Gastroesophageal sphincter (tissue), 4 donors: ENCODE data around the gene SKIL. TPM values are rescaled to one million over a fixed set of nuclear protein-coding genes. Genes with fewer than 3 reads are reported as not detected.
A peak's percentile ranks its signal among the peaks of the same experiment; 100 is the strongest.

Experiments used
- ATAC-seq: fragments of 150-250 bp; one replicate; pipeline ENCODE4 v1.9.1; 2016; ENCODE audit warnings: mild to moderate bottlenecking, moderate library complexity
- H3K27ac ChIP-seq, 4 donors: fragments of 200-600 bp; sonication (generic) in 3 of 4; 1 replicate in 3 of 4; 2 replicates in 1 of 4; pipeline ENCODE4 v1.5.1; 2016 to 2019
- H3K27me3 ChIP-seq: fragments of 200-600 bp; sonication (generic); one replicate; pipeline ENCODE4 v1.5.1; 2019
- H3K36me3 ChIP-seq, 2 donors: fragments of 200-600 bp; sonication (generic); one replicate each; pipeline ENCODE4 v1.5.1; 2019; ENCODE audit warnings: control low read depth in 1 of 2
- H3K4me1 ChIP-seq, 3 donors: fragments of 200-600 bp; sonication (generic); 1 replicate in 2 of 3; 2 replicates in 1 of 3; pipeline ENCODE4 v1.5.1; 2016 to 2019; ENCODE audit warnings: control low read depth in 2 of 3
- H3K4me3 ChIP-seq, 2 donors: fragments of 200-600 bp; sonication (generic); one replicate each; pipeline ENCODE4 v1.5.1; 2019; ENCODE audit warnings: mild to moderate bottlenecking in 1 of 2, moderate library complexity in 1 of 2
- H3K9me3 ChIP-seq, 3 donors: fragments of 200-600 bp; sonication (generic); one replicate each; pipeline ENCODE4 v1.5.1; 2017 to 2019; ENCODE audit warnings: control low read depth in 2 of 3
- EP300 ChIP-seq: sonication (generic); formaldehyde crosslinking; IDR thresholded peaks from one replicate; pipeline ENCODE4 v1.6.1; 2017; ENCODE audit warnings: antibody characterized with exemption, mild to moderate bottlenecking
- POLR2A ChIP-seq, 2 donors: fragments of 450-650 bp; IDR thresholded peaks; one replicate each; pipeline ENCODE4 v1.6.1; 2017; ENCODE audit warnings: antibody characterized with exemption in 2 of 2, mild to moderate bottlenecking in 2 of 2, moderate library complexity in 1 of 2
- POLR2AphosphoS5 ChIP-seq: sonication (generic); formaldehyde crosslinking; IDR thresholded peaks from one replicate; pipeline ENCODE4 v1.6.1; 2017; ENCODE audit warnings: antibody characterized with exemption
- WGBS, 2 donors: methylation state at CpG; one replicate each; pipeline ENCODE4 v1.1.5; 2018; ENCODE audit warnings: low coverage in 1 of 2; 5-methylcytosine and 5-hydroxymethylcytosine counted together
- total RNA-seq, 4 donors: library from RNA; depleted of rRNA; stranded (reverse); fragments of >200 nt; gene quantifications; one replicate each; pipeline ENCODE4 v1.1.0, GENCODE V29; 2016
- TF ChIP-seq, protein P1 (sequence below), 4 experiments: fragments of 200-600 bp in 2 of 4; fragments of 450-650 bp in 2 of 4; sonication (generic) in 1 of 4; IDR thresholded peaks; one replicate each; pipeline ENCODE4 v1.5.1; 2017 to 2019; ENCODE audit warnings: antibody characterized with exemption in 4 of 4, mild to moderate bottlenecking in 2 of 4, moderate library complexity in 2 of 4

Gene SKIL
- total RNA-seq, 4 donors from 2014 or later, result 29.1 to 52.8 (median 35.9) TPM

GRCh38 chr3:170419557-170420087 is 62.1 kb downstream of the SKIL start:
- Histone ChIP-seq H3K9me3 (no peaks in the 10 kb centered on the region), H3K36me3 (no peaks in the 10 kb centered on the region), H3K27ac (peak overlapping the region in 3 of 4 donors; percentile 48 to 70 (median 61)), H3K27me3 (peaks cover 53% of the 10 kb centered on the region), H3K4me3 (peak overlapping the region; percentile 6 to 59), H3K4me1 (peaks cover 0 to 33% (median 8%) of the 10 kb centered on the region in 3 donors)
- 0% methylated on average over 1 of the region's 58 CpGs; no CpG with 5 or more reads in 1 of the 2 donors for WGBS, 2 donors
- peak; percentile 37 for ATAC-seq
- TF ChIP-seq, protein P1, sequence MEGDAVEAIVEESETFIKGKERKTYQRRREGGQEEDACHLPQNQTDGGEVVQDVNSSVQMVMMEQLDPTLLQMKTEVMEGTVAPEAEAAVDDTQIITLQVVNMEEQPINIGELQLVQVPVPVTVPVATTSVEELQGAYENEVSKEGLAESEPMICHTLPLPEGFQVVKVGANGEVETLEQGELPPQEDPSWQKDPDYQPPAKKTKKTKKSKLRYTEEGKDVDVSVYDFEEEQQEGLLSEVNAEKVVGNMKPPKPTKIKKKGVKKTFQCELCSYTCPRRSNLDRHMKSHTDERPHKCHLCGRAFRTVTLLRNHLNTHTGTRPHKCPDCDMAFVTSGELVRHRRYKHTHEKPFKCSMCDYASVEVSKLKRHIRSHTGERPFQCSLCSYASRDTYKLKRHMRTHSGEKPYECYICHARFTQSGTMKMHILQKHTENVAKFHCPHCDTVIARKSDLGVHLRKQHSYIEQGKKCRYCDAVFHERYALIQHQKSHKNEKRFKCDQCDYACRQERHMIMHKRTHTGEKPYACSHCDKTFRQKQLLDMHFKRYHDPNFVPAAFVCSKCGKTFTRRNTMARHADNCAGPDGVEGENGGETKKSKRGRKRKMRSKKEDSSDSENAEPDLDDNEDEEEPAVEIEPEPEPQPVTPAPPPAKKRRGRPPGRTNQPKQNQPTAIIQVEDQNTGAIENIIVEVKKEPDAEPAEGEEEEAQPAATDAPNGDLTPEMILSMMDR (IDR thresholded peaks at IDR 0.05), result no peak
- TF ChIP-seq POLR2A (IDR thresholded peaks at IDR 0.05) (no peak), POLR2AphosphoS5 (no peak), EP300 (no peak)

DNA sequence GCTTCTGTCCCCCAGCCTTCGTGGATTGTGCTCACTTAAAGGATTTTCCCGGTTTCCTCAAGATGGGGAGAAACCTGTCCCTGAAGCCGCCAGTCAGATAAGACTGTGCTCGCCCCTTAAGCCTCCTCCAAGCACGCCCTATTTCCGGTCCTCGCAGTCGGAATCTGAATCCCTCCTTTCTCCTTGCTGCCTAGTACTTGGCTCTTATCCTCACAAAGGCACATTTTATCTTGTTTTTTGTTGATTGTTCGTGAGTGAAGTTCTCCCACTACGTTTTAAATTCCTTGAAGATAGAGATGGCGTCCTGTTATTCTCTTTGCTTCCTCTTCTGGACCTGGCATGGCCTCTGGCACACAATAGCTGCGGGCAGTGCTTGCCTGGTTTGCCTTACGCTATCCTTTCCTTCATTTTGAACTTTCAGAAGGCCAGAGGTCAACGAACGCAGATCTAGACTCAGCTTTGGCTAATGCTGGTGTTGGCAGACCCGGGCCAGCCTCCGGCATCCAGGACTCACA is 62.8 kb downstream of the SKIL start:
- WGBS, 2 donors, result 61 to 77% methylated on average over 6 to 13 of the region's 17 CpGs
- no peak for ATAC-seq
- peak overlapping the region in 1 of 2 donors; percentile 59 for H3K4me3 ChIP-seq
- no peaks in the 10 kb centered on the region for H3K36me3 ChIP-seq
- TF ChIP-seq POLR2A (IDR thresholded peaks at IDR 0.05) (no peak), POLR2AphosphoS5 (no peak), EP300 (no peak)
- TF ChIP-seq, protein P1 (IDR thresholded peaks at IDR 0.05), result no peak
- no peaks in the 10 kb centered on the region for H3K9me3 ChIP-seq
- peaks cover 0 to 33% (median 8%) of the 10 kb centered on the region in 3 donors for H3K4me1 ChIP-seq
- H3K27ac ChIP-seq, result peak overlapping the region in 3 of 4 donors; percentile 48 to 70 (median 61)
- H3K27me3 ChIP-seq, result peaks cover 48% of the 10 kb centered on the region

- Histone ChIP-seq H3K4me1 (peaks cover 0 to 33% (median 8%) of the 10 kb centered on the region in 3 donors), H3K27me3 (peaks cover 40% of the 10 kb centered on the region), H3K4me3 (peak overlapping the region in 1 of 2 donors; percentile 13), H3K36me3 (no peaks in the 10 kb centered on the region), H3K9me3 (no peaks in the 10 kb centered on the region), H3K27ac (peak overlapping the region in 3 of 4 donors; percentile 2 to 70 (median 61))
- no peak for TF ChIP-seq POLR2AphosphoS5
- TF ChIP-seq, protein P1 (IDR thresholded peaks at IDR 0.05), result no peak
- TF ChIP-seq POLR2A (IDR thresholded peaks at IDR 0.05), result no peak
- TF ChIP-seq EP300, result no peak
- WGBS, 2 donors, result 32 to 83% methylated on average over 1 to 6 of the region's 12 CpGs
- no peak for ATAC-seq
Measured at GRCh38 chr3:170421111-170421641, 63.7 kb downstream of the SKIL start.

DNA sequence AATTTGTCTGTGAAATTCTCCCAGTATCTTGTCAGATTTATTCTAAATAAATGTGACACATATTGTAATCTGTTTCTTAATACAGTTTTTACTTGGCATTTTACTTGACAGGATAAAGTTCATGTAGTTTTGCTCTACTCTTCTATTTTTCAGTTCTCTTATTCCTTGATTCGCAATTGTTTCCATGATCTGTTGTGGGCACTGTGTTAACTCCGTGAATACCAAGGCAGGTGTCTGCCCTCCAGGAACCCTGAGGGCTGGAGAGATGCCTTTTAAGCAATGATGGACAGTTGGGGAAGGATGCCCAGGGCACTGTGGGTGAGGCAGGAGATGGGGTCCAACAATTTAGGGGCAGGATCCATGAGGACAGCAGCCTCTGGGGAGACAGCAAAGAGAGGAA is 64.2 kb downstream of the SKIL start:
- Histone ChIP-seq H3K27ac (peak overlapping the region in 3 of 4 donors; percentile 2 to 70 (median 61)), H3K27me3 (peaks cover 34% of the 10 kb centered on the region), H3K4me1 (peaks cover 0 to 33% (median 8%) of the 10 kb centered on the region in 3 donors), H3K36me3 (no peaks in the 10 kb centered on the region), H3K4me3 (no peak overlapping the region), H3K9me3 (no peaks in the 10 kb centered on the region)
- 33 to 54% methylated on average over 1 to 2 of the region's 2 CpGs for WGBS, 2 donors
- no peak for ATAC-seq
- no peak for TF ChIP-seq EP300
- TF ChIP-seq, protein P1 (IDR thresholded peaks at IDR 0.05), result no peak
- no peak for TF ChIP-seq POLR2A (IDR thresholded peaks at IDR 0.05)
- no peak for TF ChIP-seq POLR2AphosphoS5
